GM12891 (cell line): Measurements from ENCODE around the gene PLCG2.

Experiments
- PAX5 ChIP-seq: IDR thresholded peaks from 2 replicates; pipeline ENCODE4 v1.6.1; 2011; ENCODE audit warnings: low read length, moderate library complexity, mild to moderate bottlenecking; ENCODE audit not compliant: insufficient read depth, severe bottlenecking
- POLR2A ChIP-seq: IDR thresholded peaks from 2 replicates; pipeline ENCODE4 v1.6.1; 2011; ENCODE audit warnings: low read depth, low read length, control low read depth
- POLR2AphosphoS5 ChIP-seq: IDR thresholded peaks from 2 replicates; pipeline ENCODE4 v1.6.1; 2011; ENCODE audit warnings: low read depth, low read length, control low read depth
- POU2F2 ChIP-seq: IDR thresholded peaks from 2 replicates; pipeline ENCODE4 v1.6.1; 2011; ENCODE audit warnings: low read depth, mild to moderate bottlenecking, control low read depth, low read length, moderate library complexity
- TAF1 ChIP-seq: IDR thresholded peaks from 2 replicates; pipeline ENCODE4 v1.6.1; 2011; ENCODE audit warnings: low read depth, low read length, control low read depth

DNA sequence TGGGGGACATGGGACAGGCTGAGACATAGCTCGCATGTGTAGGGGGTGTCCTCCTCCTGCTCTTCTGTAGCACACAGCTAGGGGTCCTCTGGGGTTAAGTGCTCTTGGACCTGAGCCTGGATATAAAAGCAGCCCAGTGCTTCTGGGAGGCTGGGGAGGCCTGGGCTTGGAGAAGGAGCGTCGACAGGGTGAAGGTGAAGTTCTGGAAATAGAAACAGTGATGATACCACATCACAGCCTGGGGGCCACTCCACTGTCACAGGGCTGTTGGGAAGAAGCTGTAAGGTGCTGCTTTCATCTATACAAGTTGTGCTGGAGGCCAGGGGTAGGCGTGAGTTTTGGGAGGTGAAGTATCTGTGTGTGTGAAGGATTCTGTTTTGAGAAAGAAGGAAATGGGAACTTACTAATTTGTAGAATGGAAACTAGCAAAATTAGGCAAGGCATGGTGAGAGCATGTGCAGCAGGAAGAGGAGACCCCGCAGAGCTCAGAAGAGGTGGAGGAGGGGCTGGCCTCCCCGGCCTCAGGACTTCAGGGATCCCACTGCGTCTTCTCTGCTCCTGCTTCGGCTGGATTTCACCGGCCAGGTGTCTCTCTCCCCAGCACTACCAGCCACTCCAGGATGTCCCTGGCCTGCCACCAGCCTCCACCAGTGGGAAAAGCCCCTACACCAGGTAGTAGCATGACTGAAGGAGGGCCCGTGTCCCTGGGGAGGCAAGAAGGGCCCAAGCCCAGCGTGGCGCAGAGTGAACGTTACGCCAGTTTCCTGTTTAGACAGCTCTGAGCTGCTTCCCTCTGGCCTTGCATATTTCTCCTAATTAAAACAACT lies 19.4 kb downstream of the PLCG2 start:
- TF ChIP-seq POLR2A = peak; percentile 26; the same call in 1 of the 2 replicates
- peak; percentile 13 for TF ChIP-seq POLR2AphosphoS5
- TF ChIP-seq TAF1 = peak; percentile 32; the same call in 1 of the 2 replicates
- TF ChIP-seq PAX5 = no peak
- TF ChIP-seq POU2F2 = peak; percentile 80
